Retina (tissue), 1 donor: Measurements from ENCODE around the gene CRB2.
"Not testable (repeated sequence)": the region's sequence is repeated elsewhere in the genome, so short reads cannot be mapped to it uniquely, and the experiment has no call there.

Source experiments
- DNase-seq: peaks from one replicate; pipeline ENCODE4 v3.0.0-alpha.2; 2016

The CRB2 gene

GRCh38 chr9:123329329-123329955, 26.6 kb upstream of the CRB2 start:
- no peak for DNase-seq

- no peak for DNase-seq
Measured at GRCh38 chr9:123331346-123332060, 24.5 kb upstream of the CRB2 start.

GRCh38 chr9:123333058-123333669, 22.8 kb upstream of the CRB2 start:
- not testable (repeated sequence) for DNase-seq

- no peak for DNase-seq
Measured at GRCh38 chr9:123334639-123335038, 21.4 kb upstream of the CRB2 start.

- DNase-seq: peak; percentile 54
Measured at GRCh38 chr9:123335193-123335985, 20.6 kb upstream of the CRB2 start.

GRCh38 chr9:123335986-123336329, 20.0 kb upstream of the CRB2 start:
- no peak for DNase-seq

- DNase-seq: no peak
Measured at GRCh38 chr9:123336449-123336848, 19.5 kb upstream of the CRB2 start.

- no peak for DNase-seq
Measured at GRCh38 chr9:123336959-123337358, 19.0 kb upstream of the CRB2 start.

- DNase-seq: no peak
Measured at GRCh38 chr9:123337971-123338370, 18.0 kb upstream of the CRB2 start.

- DNase-seq: no peak
Measured at GRCh38 chr9:123338710-123339665, 17.0 kb upstream of the CRB2 start.

- peak; percentile 7 for DNase-seq
Measured at GRCh38 chr9:123339666-123340510, 16.1 kb upstream of the CRB2 start.

- peak; percentile 9 for DNase-seq
Measured at GRCh38 chr9:123341816-123342215, 14.2 kb upstream of the CRB2 start.

- DNase-seq: no peak
Measured at GRCh38 chr9:123342247-123342646, 13.8 kb upstream of the CRB2 start.

- peak; percentile 9 for DNase-seq
Measured at GRCh38 chr9:123343443-123344191, 12.4 kb upstream of the CRB2 start.

GRCh38 chr9:123344192-123344949, 11.6 kb upstream of the CRB2 start:
- peak; percentile 4 for DNase-seq

GRCh38 chr9:123345567-123345955, 10.4 kb upstream of the CRB2 start:
- no peak for DNase-seq

GRCh38 chr9:123346026-123346425, 10.0 kb upstream of the CRB2 start:
- DNase-seq: no peak

- no peak for DNase-seq
Measured at GRCh38 chr9:123346826-123347225, 9.2 kb upstream of the CRB2 start.

GRCh38 chr9:123347289-123348060, 8.5 kb upstream of the CRB2 start:
- DNase-seq: no peak
